ENCODE data around the gene ANK2. TPM values are rescaled to one million over a fixed set of nuclear protein-coding genes. Genes with fewer than 3 reads are reported as not detected.

Gene ANK2
- total RNA-seq, 2 donors from 2014 or later: 70.0 to 124 TPM

DNA sequence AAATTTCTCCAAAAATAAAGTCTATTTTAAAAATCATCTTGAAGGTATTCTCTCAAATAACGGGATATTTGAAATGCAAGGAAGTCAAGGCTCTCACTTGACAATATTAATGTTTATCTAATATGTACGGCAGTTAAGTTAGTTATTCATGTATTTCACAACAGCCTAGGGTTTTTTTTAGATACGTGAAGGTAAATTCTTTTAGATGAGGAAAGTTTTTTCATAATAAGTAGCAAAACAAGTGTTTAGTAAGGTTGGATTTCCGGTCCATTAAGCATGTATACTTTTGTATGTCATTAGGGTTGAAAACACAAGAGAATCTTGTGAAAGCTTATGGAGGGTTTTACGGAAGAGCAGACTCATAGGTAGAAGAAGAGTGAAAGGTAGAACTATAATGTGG lies 273.3 kb downstream of the ANK2 start:
- Histone ChIP-seq H3K4me1 (ENCODE audit: control insufficient read depth, insufficient read depth, low read length) (no peaks in the 10 kb centered on the region), H3K9ac (ENCODE audit: extremely low read depth, low read length, poor library complexity, severe bottlenecking) (no peak overlapping the region), H3K9me3 (ENCODE audit: control insufficient read depth, low read length) (no peaks in the 10 kb centered on the region), H3K27me3 (ENCODE audit: control insufficient read depth, insufficient read depth, low read length, poor library complexity, severe bottlenecking) (no peaks in the 10 kb centered on the region), H3K27ac (ENCODE audit: low read depth, low read length) (no peak overlapping the region), H3K36me3 (ENCODE audit: control insufficient read depth, insufficient read depth, low read length) (peaks cover 52% of the 10 kb centered on the region), H3K4me3 (ENCODE audit: low read length) (no peak overlapping the region)
- Mint-ChIP-seq H3K4me3 (no peak overlapping the region), H3K27ac (no peak overlapping the region), H3K9me3 (no peaks in the 10 kb centered on the region), H3K4me1 (no peaks in the 10 kb centered on the region), H3K36me3 (ENCODE audit: low read depth) (peaks cover 24% of the 10 kb centered on the region), H3K27me3 (ENCODE audit: insufficient read depth) (no peaks in the 10 kb centered on the region)
- TF ChIP-seq, protein P1, sequence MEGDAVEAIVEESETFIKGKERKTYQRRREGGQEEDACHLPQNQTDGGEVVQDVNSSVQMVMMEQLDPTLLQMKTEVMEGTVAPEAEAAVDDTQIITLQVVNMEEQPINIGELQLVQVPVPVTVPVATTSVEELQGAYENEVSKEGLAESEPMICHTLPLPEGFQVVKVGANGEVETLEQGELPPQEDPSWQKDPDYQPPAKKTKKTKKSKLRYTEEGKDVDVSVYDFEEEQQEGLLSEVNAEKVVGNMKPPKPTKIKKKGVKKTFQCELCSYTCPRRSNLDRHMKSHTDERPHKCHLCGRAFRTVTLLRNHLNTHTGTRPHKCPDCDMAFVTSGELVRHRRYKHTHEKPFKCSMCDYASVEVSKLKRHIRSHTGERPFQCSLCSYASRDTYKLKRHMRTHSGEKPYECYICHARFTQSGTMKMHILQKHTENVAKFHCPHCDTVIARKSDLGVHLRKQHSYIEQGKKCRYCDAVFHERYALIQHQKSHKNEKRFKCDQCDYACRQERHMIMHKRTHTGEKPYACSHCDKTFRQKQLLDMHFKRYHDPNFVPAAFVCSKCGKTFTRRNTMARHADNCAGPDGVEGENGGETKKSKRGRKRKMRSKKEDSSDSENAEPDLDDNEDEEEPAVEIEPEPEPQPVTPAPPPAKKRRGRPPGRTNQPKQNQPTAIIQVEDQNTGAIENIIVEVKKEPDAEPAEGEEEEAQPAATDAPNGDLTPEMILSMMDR (conservative IDR thresholded peaks at IDR 0.05): no peak
- no peak for DNase-seq
- WGBS, 2 experiments (ENCODE audit: insufficient coverage in 1 of 2, insufficient read length in 1 of 2): 98 to 100% methylated on average over 3 to 5 of the region's 5 CpGs

DNA sequence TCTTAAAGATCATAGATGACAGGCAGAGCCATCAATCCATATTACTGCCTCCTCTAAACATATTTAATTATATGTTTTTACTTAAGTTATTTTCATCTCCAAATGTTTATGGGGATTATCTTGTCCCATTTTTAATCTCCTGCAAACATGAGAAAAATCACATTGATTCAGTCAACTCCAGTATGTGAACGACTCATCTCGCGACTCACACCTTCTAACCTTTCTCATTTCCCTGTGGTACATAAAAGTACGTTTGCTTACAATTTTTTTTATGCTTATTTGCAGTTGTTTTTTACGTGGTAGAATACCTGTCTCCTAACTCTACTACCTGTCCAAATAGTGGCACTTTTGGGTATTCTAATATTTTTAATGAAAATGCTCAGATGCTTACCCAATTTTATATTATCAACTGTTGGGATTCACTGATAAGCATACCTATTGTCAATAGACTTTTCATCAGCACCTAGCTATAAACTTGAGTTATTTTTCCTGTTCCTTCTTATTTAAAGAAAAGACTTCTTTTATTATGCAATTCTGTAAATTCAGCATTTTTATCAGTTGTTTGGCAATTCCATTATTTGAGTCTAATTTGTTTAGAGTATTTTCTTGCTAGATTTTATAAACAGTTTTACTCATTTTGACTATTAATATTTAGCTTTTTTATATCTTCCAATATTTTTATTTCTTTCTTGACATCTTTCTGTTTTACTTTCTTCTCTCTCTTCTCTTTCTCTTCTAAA lies 276.6 kb downstream of the ANK2 start:
- TF ChIP-seq, protein P1 (conservative IDR thresholded peaks at IDR 0.05): no peak
- H3K27ac ChIP-seq (ENCODE audit: low read depth, low read length): no peak overlapping the region
- H3K9ac ChIP-seq (ENCODE audit: extremely low read depth, low read length, poor library complexity, severe bottlenecking): no peak overlapping the region
- no peak overlapping the region for H3K4me3 ChIP-seq (ENCODE audit: low read length)
- peaks cover 42% of the 10 kb centered on the region for H3K36me3 ChIP-seq (ENCODE audit: control insufficient read depth, insufficient read depth, low read length)
- Mint-ChIP-seq H3K36me3 (ENCODE audit: low read depth) (peaks cover 19% of the 10 kb centered on the region), H3K27ac (no peak overlapping the region), H3K27me3 (ENCODE audit: insufficient read depth) (no peaks in the 10 kb centered on the region), H3K4me3 (no peak overlapping the region), H3K9me3 (no peaks in the 10 kb centered on the region), H3K4me1 (peaks cover 1% of the 10 kb centered on the region)
- no peaks in the 10 kb centered on the region for H3K27me3 ChIP-seq (ENCODE audit: control insufficient read depth, insufficient read depth, low read length, poor library complexity, severe bottlenecking)
- H3K9me3 ChIP-seq (ENCODE audit: control insufficient read depth, low read length): no peaks in the 10 kb centered on the region
- DNase-seq: no peak
- 89 to 90% methylated on average over 4 to 5 of the region's 5 CpGs for WGBS, 2 experiments (ENCODE audit: insufficient coverage in 1 of 2, insufficient read length in 1 of 2)
- H3K4me1 ChIP-seq (ENCODE audit: control insufficient read depth, insufficient read depth, low read length): no peaks in the 10 kb centered on the region

DNA sequence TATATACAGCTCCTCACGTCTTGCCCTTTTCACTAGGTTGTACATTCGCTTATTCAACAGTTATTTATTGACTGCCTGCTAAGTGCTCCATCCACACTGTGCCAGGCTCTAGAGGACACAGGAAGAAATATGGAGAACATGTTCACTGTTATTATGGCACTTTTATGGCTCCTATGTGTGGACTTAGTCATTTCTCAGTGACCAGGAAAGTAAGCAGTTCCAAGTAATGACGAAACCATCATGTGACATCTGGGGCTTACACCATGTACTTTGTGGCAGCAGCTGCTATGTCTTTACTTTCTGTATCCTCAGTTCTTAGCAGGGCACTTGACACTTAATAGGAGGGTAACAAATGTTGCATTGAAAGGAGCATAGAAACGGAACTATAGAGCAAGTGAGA lies 278.0 kb downstream of the ANK2 start:
- Mint-ChIP-seq H3K27ac (no peak overlapping the region), H3K4me3 (no peak overlapping the region), H3K36me3 (ENCODE audit: low read depth) (peaks cover 27% of the 10 kb centered on the region), H3K9me3 (no peaks in the 10 kb centered on the region), H3K27me3 (ENCODE audit: insufficient read depth) (no peaks in the 10 kb centered on the region), H3K4me1 (peaks cover 13% of the 10 kb centered on the region)
- no peak overlapping the region for H3K4me3 ChIP-seq (ENCODE audit: low read length)
- peaks cover 6% of the 10 kb centered on the region for H3K4me1 ChIP-seq (ENCODE audit: control insufficient read depth, insufficient read depth, low read length)
- WGBS, 2 experiments (ENCODE audit: insufficient coverage in 1 of 2, insufficient read length in 1 of 2): 85% methylated on average over 3 to 4 of the region's 4 CpGs
- no peak overlapping the region for H3K9ac ChIP-seq (ENCODE audit: extremely low read depth, low read length, poor library complexity, severe bottlenecking)
- no peak overlapping the region for H3K27ac ChIP-seq (ENCODE audit: low read depth, low read length)
- TF ChIP-seq, protein P1 (conservative IDR thresholded peaks at IDR 0.05): no peak
- peaks cover 43% of the 10 kb centered on the region for H3K36me3 ChIP-seq (ENCODE audit: control insufficient read depth, insufficient read depth, low read length)
- H3K9me3 ChIP-seq (ENCODE audit: control insufficient read depth, low read length): no peaks in the 10 kb centered on the region
- DNase-seq: no peak
- H3K27me3 ChIP-seq (ENCODE audit: control insufficient read depth, insufficient read depth, low read length, poor library complexity, severe bottlenecking): no peaks in the 10 kb centered on the region

Data from endodermal cell (in vitro differentiated cells).